Muscle of leg (tissue), 16 donors: ENCODE measurements around the gene C3orf38. TPM values are rescaled to one million over a fixed set of nuclear protein-coding genes. Genes with fewer than 3 reads are reported as not detected.
"Not testable (repeated sequence)": the region's sequence is repeated elsewhere in the genome, so short reads cannot be mapped to it uniquely, and the experiment has no call there.

Source experiments
- DNase-seq: peaks from one replicate; pipeline ENCODE4 v3.0.0; 2013
- H3K27ac ChIP-seq: one replicate; pipeline ENCODE4 v1.5.1; 2013; ENCODE audit warnings: mild to moderate bottlenecking, low read length, control low read depth
- H3K27me3 ChIP-seq: one replicate; pipeline ENCODE4 v1.6.1; 2013; ENCODE audit warnings: low read length; ENCODE audit not compliant: control insufficient read depth, insufficient read depth
- H3K36me3 ChIP-seq: one replicate; pipeline ENCODE4 v1.6.1; 2013; ENCODE audit warnings: low read length; ENCODE audit not compliant: control insufficient read depth, insufficient read depth
- H3K4me1 ChIP-seq: one replicate; pipeline ENCODE4 v1.6.1; 2013; ENCODE audit warnings: low read length; ENCODE audit not compliant: control insufficient read depth, insufficient read depth
- H3K4me3 ChIP-seq: one replicate; pipeline ENCODE4 v1.5.1; 2013; ENCODE audit warnings: low read length, control low read depth
- H3K9me3 ChIP-seq: replicated peaks from 2 replicates; pipeline ENCODE4 v1.6.1; 2013; ENCODE audit warnings: low read depth, low read length; ENCODE audit not compliant: control insufficient read depth
- WGBS: methylation state at CpG from one replicate; pipeline ENCODE4 v1.1.5; 2013; ENCODE audit warnings: missing lambda C conversion rate; ENCODE audit not compliant: insufficient coverage; 5-methylcytosine and 5-hydroxymethylcytosine counted together
- long read RNA-seq, 11 donors: transcript quantifications; one replicate each; lab custom pipeline, GENCODE V29; 2026
- polyA plus RNA-seq, 8 donors: library from polyadenylated mRNA; unstranded; fragments of 120-200 nt; gene quantifications; one replicate each; pipeline versions ENCODE4 v1.2.1 to v1.2.3, GENCODE V29; 2013; ENCODE audit warnings: inconsistent platforms in 1 of 8, low replicate concordance in 1 of 8; ENCODE audit not compliant: insufficient read length in 8 of 8, insufficient read depth in 1 of 8
- total RNA-seq: library from RNA; stranded (reverse); fragments of 120-200 nt; gene quantifications from one replicate; pipeline ENCODE4 v1.2.4, GENCODE V29; 2013

C3orf38 gene
- total RNA-seq (24.1 TPM), polyA plus RNA-seq (10 to 100 TPM; 14.4 to 20.7 (median 16.8) TPM)
- long read RNA-seq, donor 1, partial matches to known transcripts: 0 of 2 reads
- long read RNA-seq, donor 1, other reads (novel, unspliced or antisense): 0 of 2 reads
- long read RNA-seq, donor 2: 0 reads
- long read RNA-seq, donor 3, transcript C3orf38-201 (3 exons, 2,633 nt): major isoform, 6 of 6 reads
- long read RNA-seq, donor 3, partial matches to known transcripts: 0 of 6 reads
- long read RNA-seq, donor 3, other reads (novel, unspliced or antisense): 0 of 6 reads
- long read RNA-seq, donor 4, transcript C3orf38-201 (3 exons, 2,633 nt): major isoform, 5 of 5 reads
- long read RNA-seq, donor 4, partial matches to known transcripts: 0 of 5 reads
- long read RNA-seq, donor 4, other reads (novel, unspliced or antisense): 0 of 5 reads
- long read RNA-seq, donor 5, transcript C3orf38-201 (3 exons, 2,633 nt): major isoform, 12 of 13 reads
- long read RNA-seq, donor 5, partial matches to known transcripts: 0 of 13 reads
- long read RNA-seq, donor 5, other reads (novel, unspliced or antisense): 0 of 13 reads
- long read RNA-seq, donor 6, transcript C3orf38-201 (3 exons, 2,633 nt): major isoform, 8 of 8 reads
- long read RNA-seq, donor 6, partial matches to known transcripts: 0 of 8 reads
- long read RNA-seq, donor 6, other reads (novel, unspliced or antisense): 0 of 8 reads
- long read RNA-seq, donor 7, transcript C3orf38-201 (3 exons, 2,633 nt): major isoform, 9 of 29 reads
- long read RNA-seq, donor 7, partial matches to known transcripts: 20 of 29 reads
- long read RNA-seq, donor 7, other reads (novel, unspliced or antisense): 0 of 29 reads
- long read RNA-seq, donor 8, partial matches to known transcripts: 0 of 3 reads
- long read RNA-seq, donor 8, other reads (novel, unspliced or antisense): 0 of 3 reads
- long read RNA-seq, donor 9, partial matches to known transcripts: 0 of 4 reads
- long read RNA-seq, donor 9, other reads (novel, unspliced or antisense): 0 of 4 reads
- long read RNA-seq, donor 10, transcript C3orf38-201 (3 exons, 2,633 nt): major isoform, 8 of 15 reads
- long read RNA-seq, donor 10, partial matches to known transcripts: 7 of 15 reads
- long read RNA-seq, donor 10, other reads (novel, unspliced or antisense): 0 of 15 reads
- long read RNA-seq, donor 11, transcript C3orf38-201 (3 exons, 2,633 nt): major isoform, 7 of 7 reads
- long read RNA-seq, donor 11, partial matches to known transcripts: 0 of 7 reads
- long read RNA-seq, donor 11, other reads (novel, unspliced or antisense): 0 of 7 reads

DNA sequence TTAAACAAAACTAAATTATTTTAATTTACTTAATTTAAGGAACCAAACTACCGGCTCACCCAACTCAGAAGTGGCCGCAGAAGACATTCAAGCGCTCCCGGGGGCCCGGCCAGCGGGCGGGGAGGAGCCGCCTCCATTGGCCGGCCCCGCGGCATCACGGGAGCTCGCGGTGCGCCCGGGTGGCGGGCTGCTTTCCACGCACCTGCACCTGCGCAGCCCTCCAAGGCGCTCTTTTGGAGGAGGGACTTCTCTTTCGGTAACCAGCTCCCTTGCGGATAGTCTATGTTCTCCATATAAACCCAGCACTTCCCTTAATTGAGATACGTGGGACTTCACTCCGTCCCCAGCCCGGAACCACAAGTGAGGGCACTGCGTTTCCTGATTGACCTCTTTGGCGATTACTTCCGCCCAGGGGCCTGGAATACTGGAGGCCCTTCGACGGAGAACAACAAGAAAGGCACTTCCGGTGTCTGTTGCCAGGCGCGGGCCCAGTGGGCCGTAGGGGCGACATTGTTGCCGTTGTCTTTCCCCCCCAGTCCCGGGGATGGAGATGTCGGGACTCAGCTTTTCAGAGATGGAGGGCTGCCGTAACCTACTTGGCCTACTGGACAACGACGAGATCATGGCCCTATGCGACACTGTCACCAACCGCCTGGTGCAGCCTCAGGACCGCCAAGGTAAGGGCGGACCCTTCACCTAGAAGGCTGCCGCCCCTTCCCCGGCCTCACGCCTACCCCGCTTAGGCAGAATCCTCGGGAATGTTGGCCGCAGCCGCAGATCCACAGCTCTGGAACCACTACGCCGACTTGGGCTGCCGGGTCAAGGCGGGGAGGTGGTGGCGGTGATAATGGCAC is at the start of gene C3orf38:
TSS of gene C3orf38 (plus strand) at position 451 of the 854 bp plus-strand sequence. CDS start at position 545, 94 bp downstream.
- peaks cover 9% of the 10 kb centered on the region for H3K4me1 ChIP-seq
- H3K36me3 ChIP-seq: peaks cover 3% of the 10 kb centered on the region
- no peaks in the 10 kb centered on the region for H3K27me3 ChIP-seq
- under 1% methylated on average over 46 of the region's 57 CpGs for whole genome bisulfite sequencing
- DNase-seq: peak; percentile 98
- H3K9me3 ChIP-seq: no peaks in the 10 kb centered on the region
- H3K27ac ChIP-seq: peak within 1 kb of the TSS; percentile 97
- H3K4me3 ChIP-seq: peak within 1 kb of the TSS; percentile 91

DNA sequence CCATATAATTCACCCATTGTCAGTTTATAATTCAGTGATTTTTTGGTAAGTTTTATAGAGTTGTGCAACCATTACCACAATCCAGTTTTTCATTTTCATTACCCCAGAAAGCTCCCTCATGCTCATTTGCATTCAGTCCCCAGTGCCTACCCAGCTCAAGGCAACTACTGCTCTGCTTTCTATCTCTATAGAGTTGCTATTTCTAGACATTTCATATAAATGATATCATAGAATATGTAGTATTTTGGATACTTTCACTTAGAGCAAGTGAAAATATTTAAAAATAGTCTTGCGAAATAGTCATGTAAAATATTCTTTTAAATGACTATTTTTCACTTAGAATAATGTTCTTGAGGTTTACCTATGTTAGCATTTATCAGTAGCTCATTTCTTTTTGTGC is 48.6 kb upstream of the C3orf38 start:
- H3K9me3 ChIP-seq: peaks cover 3% of the 10 kb centered on the region
- WGBS: no CpG with 5 or more reads among the region's 1 CpG
- H3K36me3 ChIP-seq: no peaks in the 10 kb centered on the region
- no peaks in the 10 kb centered on the region for H3K27me3 ChIP-seq
- no peak for DNase-seq
- no peaks in the 10 kb centered on the region for H3K4me1 ChIP-seq
- H3K27ac ChIP-seq: no peak overlapping the region
- no peak overlapping the region for H3K4me3 ChIP-seq

DNA sequence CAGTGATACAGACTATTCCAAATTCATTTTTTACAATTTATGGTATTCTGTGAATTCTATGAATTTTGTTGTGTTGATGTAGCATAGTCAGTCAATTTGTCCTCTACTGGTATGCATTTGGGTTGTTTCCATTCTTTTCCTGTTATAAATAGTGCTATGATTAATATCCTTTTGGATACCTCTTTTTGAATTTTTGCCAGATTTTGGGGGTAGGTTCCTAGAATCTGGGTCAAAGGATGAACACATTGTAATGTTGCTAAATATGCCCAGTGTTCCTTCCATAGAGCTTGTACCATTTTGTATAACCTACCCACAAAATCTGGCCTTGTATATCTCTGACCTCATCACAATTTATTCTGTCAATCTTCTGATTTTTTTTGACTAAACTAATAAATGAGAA is 44.4 kb upstream of the C3orf38 start:
- no peaks in the 10 kb centered on the region for H3K27me3 ChIP-seq
- H3K4me1 ChIP-seq: no peaks in the 10 kb centered on the region
- peaks cover 3% of the 10 kb centered on the region for H3K9me3 ChIP-seq
- no peak overlapping the region for H3K4me3 ChIP-seq
- DNase-seq: no peak
- no peak overlapping the region for H3K27ac ChIP-seq
- no peaks in the 10 kb centered on the region for H3K36me3 ChIP-seq

DNA sequence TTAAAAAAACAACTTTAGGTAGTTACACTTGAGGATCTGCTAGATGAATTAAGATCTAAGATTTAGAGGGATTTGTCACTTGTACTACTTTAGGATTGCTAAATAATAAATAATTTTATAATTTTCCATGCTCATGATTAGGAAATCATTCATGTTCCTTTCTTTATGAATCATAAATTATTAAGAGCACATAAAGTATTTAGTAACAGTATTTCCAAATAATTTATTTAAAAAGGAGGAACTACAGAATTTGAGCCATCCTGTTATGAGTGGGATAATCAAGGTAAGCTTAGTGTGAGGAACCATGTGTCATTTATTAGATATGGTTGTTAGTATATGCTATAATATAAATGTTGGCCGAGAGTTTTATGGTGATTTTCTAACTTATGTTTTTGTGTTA is 37.5 kb upstream of the C3orf38 start:
- DNase-seq: no peak
- H3K27me3 ChIP-seq: no peaks in the 10 kb centered on the region
- no peaks in the 10 kb centered on the region for H3K9me3 ChIP-seq
- no peak overlapping the region for H3K27ac ChIP-seq
- no peaks in the 10 kb centered on the region for H3K4me1 ChIP-seq
- peaks cover 9% of the 10 kb centered on the region for H3K36me3 ChIP-seq
- WGBS: no CpG with 5 or more reads among the region's 1 CpG
- H3K4me3 ChIP-seq: no peak overlapping the region

DNA sequence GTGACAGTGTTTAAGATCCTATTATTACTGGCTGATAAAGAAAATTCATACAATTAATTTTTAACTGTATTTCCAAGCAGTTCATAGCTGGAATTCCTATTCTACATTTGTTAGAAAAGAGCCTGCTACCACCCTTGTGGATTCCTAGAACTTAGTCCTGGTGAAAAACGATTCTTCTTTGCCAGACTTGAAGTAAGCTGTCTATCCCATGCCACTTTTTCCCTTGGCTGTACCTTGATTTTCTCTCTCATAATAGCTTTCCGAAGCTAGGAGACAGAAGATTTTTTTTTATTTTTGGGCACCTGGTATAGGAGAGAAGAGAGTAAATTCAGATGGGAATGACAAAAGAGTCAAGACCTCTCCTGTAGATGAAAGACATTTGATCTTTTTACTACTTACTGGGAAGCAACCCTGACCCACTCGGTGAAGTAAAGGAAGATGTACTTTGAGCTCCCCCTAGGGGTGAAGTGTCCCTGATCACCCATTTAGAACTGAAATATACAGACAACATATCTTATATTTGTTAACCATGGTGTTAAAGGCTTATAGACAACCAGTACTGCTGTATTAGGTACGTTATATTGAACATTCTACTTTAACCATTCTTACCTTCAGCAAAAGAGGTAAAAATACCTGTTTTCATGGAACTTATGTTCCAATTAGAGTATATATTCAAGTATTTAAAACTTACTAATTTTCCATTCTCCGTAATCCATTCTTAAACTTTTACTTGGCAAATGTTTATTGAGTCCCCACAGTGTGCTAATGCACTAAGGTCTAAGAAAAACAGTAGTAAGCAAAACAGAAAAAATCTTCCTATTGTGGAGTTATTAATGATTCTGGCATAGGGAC is 36.2 kb upstream of the C3orf38 start:
- Histone ChIP-seq H3K9me3 (no peaks in the 10 kb centered on the region), H3K27me3 (no peaks in the 10 kb centered on the region), H3K4me1 (no peaks in the 10 kb centered on the region), H3K27ac (no peak overlapping the region), H3K4me3 (no peak overlapping the region), H3K36me3 (peaks cover 11% of the 10 kb centered on the region)
- peak; percentile 72 for DNase-seq
- 33% methylated on average over 1 of the region's 5 CpGs for WGBS

DNA sequence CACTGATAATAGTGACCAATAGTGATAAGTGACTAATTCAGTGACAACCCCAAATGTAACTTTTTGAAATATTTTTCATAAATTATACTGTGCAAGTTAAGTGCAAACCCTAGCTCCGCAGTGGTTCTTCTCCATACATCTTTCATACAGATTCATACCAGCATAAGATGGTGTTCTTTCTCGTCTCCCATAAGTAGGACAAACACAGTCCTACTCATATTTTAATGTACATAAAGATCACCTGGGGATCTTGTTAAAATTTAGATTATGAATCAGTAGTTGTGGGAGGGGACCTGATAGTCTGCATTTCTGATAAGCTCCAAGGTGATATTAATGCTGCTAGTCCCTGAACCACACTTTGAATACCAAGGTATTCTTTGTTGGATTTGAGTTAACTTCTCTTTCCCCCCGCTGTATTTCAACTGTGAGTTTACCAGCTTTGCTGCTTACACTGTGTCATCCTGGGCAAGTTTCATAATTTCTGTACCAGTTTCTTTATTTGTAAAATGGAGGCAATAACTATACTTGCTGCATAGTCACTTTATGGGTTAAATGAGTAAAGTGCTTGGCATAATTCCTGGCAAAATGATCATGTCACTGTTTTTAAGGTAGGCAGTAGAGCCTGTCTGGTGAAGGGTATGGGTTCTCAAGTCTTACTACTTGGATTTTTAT is 34.7 kb upstream of the C3orf38 start:
- no peaks in the 10 kb centered on the region for H3K9me3 ChIP-seq
- DNase-seq: no peak
- H3K27me3 ChIP-seq: no peaks in the 10 kb centered on the region
- no CpG with 5 or more reads among the region's 3 CpGs for WGBS
- H3K4me3 ChIP-seq: no peak overlapping the region
- peaks cover 11% of the 10 kb centered on the region for H3K36me3 ChIP-seq
- H3K27ac ChIP-seq: no peak overlapping the region
- no peaks in the 10 kb centered on the region for H3K4me1 ChIP-seq

DNA sequence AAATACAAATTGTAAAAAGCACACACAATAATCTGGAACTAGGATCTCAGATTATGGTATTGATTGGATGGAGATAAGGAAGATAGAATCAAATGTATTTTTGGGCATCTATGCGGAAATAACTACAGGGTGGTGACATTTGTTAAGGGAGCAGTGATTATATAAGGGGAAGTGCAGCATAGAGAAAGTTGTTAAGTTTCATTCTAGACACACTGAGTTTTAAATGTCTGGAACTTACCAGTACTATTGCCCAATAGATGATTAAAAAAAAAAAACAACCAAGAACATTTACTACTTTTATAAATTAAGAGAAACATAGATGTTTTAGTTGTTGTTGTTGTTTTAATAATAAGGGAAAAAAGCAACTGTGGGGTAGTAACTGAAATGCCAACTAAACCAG is 32.1 kb upstream of the C3orf38 start:
- H3K4me1 ChIP-seq: no peaks in the 10 kb centered on the region
- H3K9me3 ChIP-seq: no peaks in the 10 kb centered on the region
- WGBS: 0% methylated on average over 1 of the region's 1 CpG
- H3K36me3 ChIP-seq: peaks cover 11% of the 10 kb centered on the region
- no peaks in the 10 kb centered on the region for H3K27me3 ChIP-seq
- no peak overlapping the region for H3K4me3 ChIP-seq
- no peak overlapping the region for H3K27ac ChIP-seq
- DNase-seq: no peak

DNA sequence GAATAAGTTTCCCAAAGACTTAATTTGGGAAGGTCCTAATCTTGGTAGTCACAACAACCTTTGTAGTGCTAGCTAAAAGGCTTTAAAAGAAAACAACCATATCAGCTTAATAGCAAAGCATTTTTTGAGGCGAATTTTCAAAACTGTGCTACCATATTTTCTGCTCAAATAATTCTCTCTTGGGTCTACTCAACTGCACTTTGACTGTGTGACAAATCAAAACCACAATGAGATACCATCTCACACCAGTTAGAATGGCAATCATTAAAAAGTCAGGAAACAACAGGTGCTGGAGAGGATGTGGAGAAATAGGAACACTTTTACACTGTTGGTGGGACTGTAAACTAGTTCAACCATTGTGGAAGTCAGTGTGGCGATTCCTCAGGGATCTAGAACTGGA is 31.2 kb upstream of the C3orf38 start:
- H3K4me1 ChIP-seq, H3K9me3 ChIP-seq, DNase-seq, H3K27ac ChIP-seq, H3K4me3 ChIP-seq, H3K27me3 ChIP-seq: not testable (repeated sequence)
- H3K36me3 ChIP-seq: peaks cover 11% of the 10 kb centered on the region
- WGBS: 100% methylated on average over 1 of the region's 2 CpGs
